Astrocyte (in vitro differentiated cells and primary cell): ENCODE measurements around the gene CPNE5. TPM values are rescaled to one million over a fixed set of nuclear protein-coding genes. Genes with fewer than 3 reads are reported as not detected.

Experiments
- DNase-seq: peaks from one replicate; pipeline ENCODE4 v3.0.0-alpha.2; 2010; ENCODE audit warnings: low read depth
- FAIRE-seq: peaks from 2 replicates; lab custom pipeline; 2011; peaks lifted over from hg19 to GRCh38; lab: Jason Lieb, UNC
- H2AFZ ChIP-seq: 2 replicates; pipeline ENCODE4 v1.6.0; 2012; ENCODE audit warnings: low read depth, low read length, inconsistent platforms
- H3K27ac ChIP-seq: 2 replicates; pipeline ENCODE4 v1.5.1; 2011; ENCODE audit warnings: low read depth, low read length, inconsistent platforms
- H3K27me3 ChIP-seq: 2 replicates; pipeline ENCODE4 v1.6.0; 2011; ENCODE audit warnings: low read length, inconsistent platforms; ENCODE audit not compliant: insufficient read depth
- H3K36me3 ChIP-seq: 2 replicates; pipeline ENCODE4 v1.5.1; 2011; ENCODE audit warnings: low read length, inconsistent platforms; ENCODE audit not compliant: insufficient read depth
- H3K4me1 ChIP-seq: 2 replicates; pipeline ENCODE4 v1.5.1; 2011; ENCODE audit warnings: low read length, inconsistent platforms; ENCODE audit not compliant: insufficient read depth
- H3K4me2 ChIP-seq: 2 replicates; pipeline ENCODE4 v1.6.0; 2012; ENCODE audit warnings: low read length, inconsistent platforms
- H3K4me3 ChIP-seq: 2 replicates; pipeline ENCODE4 v1.5.1; 2011; ENCODE audit warnings: low read depth, mild to moderate bottlenecking, low read length, inconsistent platforms; ENCODE audit not compliant: insufficient read depth
- H3K79me2 ChIP-seq: 2 replicates; pipeline ENCODE4 v1.6.0; 2012; ENCODE audit warnings: mild to moderate bottlenecking, low read length, inconsistent platforms; ENCODE audit not compliant: insufficient read depth
- H3K9ac ChIP-seq: 2 replicates; pipeline ENCODE4 v1.6.0; 2012; ENCODE audit warnings: mild to moderate bottlenecking, low read length, inconsistent platforms
- H3K9me3 ChIP-seq: 2 replicates; pipeline ENCODE4 v1.5.1; 2012; ENCODE audit warnings: low read depth, mild to moderate bottlenecking, low read length, inconsistent platforms; ENCODE audit not compliant: insufficient read depth
- H4K20me1 ChIP-seq: 2 replicates; pipeline ENCODE4 v1.6.0; 2012; ENCODE audit warnings: low read length, inconsistent platforms; ENCODE audit not compliant: insufficient read depth
- H3K27ac Mint-ChIP-seq: one replicate; pipeline ENCODE4 v1.8.0; 2021; ENCODE audit warnings: mild to moderate bottlenecking, mixed read lengths; ENCODE audit not compliant: unreplicated experiment
- H3K27me3 Mint-ChIP-seq: one replicate; pipeline ENCODE4 v1.8.0; 2021; ENCODE audit warnings: low read depth, mixed read lengths; ENCODE audit not compliant: unreplicated experiment
- H3K36me3 Mint-ChIP-seq: one replicate; pipeline ENCODE4 v1.8.0; 2021; ENCODE audit warnings: low read depth, mixed read lengths; ENCODE audit not compliant: unreplicated experiment
- H3K4me1 Mint-ChIP-seq: one replicate; pipeline ENCODE4 v1.8.0; 2021; ENCODE audit warnings: low read depth, mixed read lengths; ENCODE audit not compliant: unreplicated experiment
- H3K4me3 Mint-ChIP-seq: one replicate; pipeline ENCODE4 v1.8.0; 2021; ENCODE audit warnings: mild to moderate bottlenecking, moderate library complexity, mixed read lengths; ENCODE audit not compliant: unreplicated experiment
- H3K9me3 Mint-ChIP-seq: one replicate; pipeline ENCODE4 v1.8.0; 2021; ENCODE audit warnings: mild to moderate bottlenecking, mixed read lengths; ENCODE audit not compliant: unreplicated experiment
- CTCF ChIP-seq: IDR thresholded peaks from 2 replicates; pipeline ENCODE4 v1.5.1; 2011; ENCODE audit warnings: low read depth, mild to moderate bottlenecking, inconsistent platforms, low read length, moderate library complexity; ENCODE audit not compliant: insufficient read depth
- EZH2 ChIP-seq: IDR thresholded peaks from 2 replicates; pipeline ENCODE4 v1.6.1; 2012; ENCODE audit warnings: mild to moderate bottlenecking, low read length, inconsistent platforms; ENCODE audit not compliant: insufficient read depth
- total RNA-seq: library from RNA; stranded (reverse); gene quantifications from 2 replicates; pipeline ENCODE4 v1.2.1, GENCODE V29; 2021

CPNE5 gene
- total RNA-seq, 1 donor from 2014 or later: 0.11 TPM

- no peak overlapping the region for H3K4me2 ChIP-seq
- peaks cover 15% of the 10 kb centered on the region for H3K27me3 ChIP-seq
- no peaks in the 10 kb centered on the region for H3K79me2 ChIP-seq
- FAIRE-seq (no peak), DNase-seq (no peak)
- H2AFZ ChIP-seq: no peak overlapping the region
- no peak for TF ChIP-seq EZH2
- TF ChIP-seq CTCF: no peak
- H3K4me3 ChIP-seq: no peak overlapping the region
- Mint-ChIP-seq H3K9me3 (no peaks in the 10 kb centered on the region), H3K4me3 (no peak overlapping the region), H3K27ac (no peak overlapping the region), H3K27me3 (peaks cover 50% of the 10 kb centered on the region), H3K4me1 (peaks cover 5% of the 10 kb centered on the region), H3K36me3 (no peaks in the 10 kb centered on the region)
- no peaks in the 10 kb centered on the region for H3K4me1 ChIP-seq
- no peaks in the 10 kb centered on the region for H4K20me1 ChIP-seq
- no peak overlapping the region for H3K27ac ChIP-seq
- no peaks in the 10 kb centered on the region for H3K36me3 ChIP-seq
- H3K9ac ChIP-seq: no peak overlapping the region
- no peaks in the 10 kb centered on the region for H3K9me3 ChIP-seq
These were observed 34.0 kb downstream of the CPNE5 start for GRCh38 chr6:36805096-36805797.

- TF ChIP-seq CTCF (no peak), EZH2 (no peak)
- Mint-ChIP-seq H3K36me3 (no peaks in the 10 kb centered on the region), H3K4me1 (peaks cover 2% of the 10 kb centered on the region), H3K27ac (no peak overlapping the region), H3K4me3 (no peak overlapping the region), H3K9me3 (peaks cover 3% of the 10 kb centered on the region), H3K27me3 (peaks cover 51% of the 10 kb centered on the region)
- H4K20me1 ChIP-seq: no peaks in the 10 kb centered on the region
- no peaks in the 10 kb centered on the region for H3K4me1 ChIP-seq
- H3K4me3 ChIP-seq: no peak overlapping the region
- no peaks in the 10 kb centered on the region for H3K79me2 ChIP-seq
- no peaks in the 10 kb centered on the region for H3K36me3 ChIP-seq
- H3K4me2 ChIP-seq: no peak overlapping the region
- no peak overlapping the region for H3K27ac ChIP-seq
- DNase-seq (no peak), FAIRE-seq (no peak)
- H3K9ac ChIP-seq: no peak overlapping the region
- no peaks in the 10 kb centered on the region for H3K9me3 ChIP-seq
- peaks cover 13% of the 10 kb centered on the region for H3K27me3 ChIP-seq
- no peak overlapping the region for H2AFZ ChIP-seq
These were observed 34.7 kb downstream of the CPNE5 start for GRCh38 chr6:36804563-36804962.

- no peak for DNase-seq
- H3K36me3 ChIP-seq: no peaks in the 10 kb centered on the region
- H3K27ac Mint-ChIP-seq: no peak overlapping the region
- no peaks in the 10 kb centered on the region for H3K36me3 Mint-ChIP-seq
- H3K4me3 Mint-ChIP-seq: no peak overlapping the region
- H3K4me1 ChIP-seq: no peaks in the 10 kb centered on the region
- no peak overlapping the region for H3K4me2 ChIP-seq
- no peak for FAIRE-seq
- H3K27me3 Mint-ChIP-seq: peaks cover 51% of the 10 kb centered on the region
- no peak overlapping the region for H3K27ac ChIP-seq
- H3K9me3 ChIP-seq: no peaks in the 10 kb centered on the region
- H3K9ac ChIP-seq: no peak overlapping the region
- no peaks in the 10 kb centered on the region for H3K79me2 ChIP-seq
- H2AFZ ChIP-seq: no peak overlapping the region
- H3K27me3 ChIP-seq: peaks cover 12% of the 10 kb centered on the region
- H3K4me3 ChIP-seq: no peak overlapping the region
- TF ChIP-seq EZH2 (no peak), CTCF (no peak)
- peaks cover 2% of the 10 kb centered on the region for H3K4me1 Mint-ChIP-seq
- H4K20me1 ChIP-seq: no peaks in the 10 kb centered on the region
- peaks cover 3% of the 10 kb centered on the region for H3K9me3 Mint-ChIP-seq
These were observed 35.3 kb downstream of the CPNE5 start for GRCh38 chr6:36803908-36804307.
